ENCODE measurements around the gene AGAP3.

The AGAP3 gene

GRCh38 chr7:151047976-151048815 lies 38.1 kb upstream of the AGAP3 start, which contains the start of gene ASIC3:
TSS of gene ASIC3 (plus strand) at chr7:151048531. CDS start at chr7:151048886, 355 bp downstream.
- H3K4me3 ChIP-seq (ENCODE audit: extremely low read depth, insufficient read depth, low read length, poor library complexity, severe bottlenecking): no peak within 1 kb of the TSS
- no peaks in the 10 kb centered on the region for H3K4me1 ChIP-seq (ENCODE audit: control insufficient read depth, insufficient read depth, low read length, poor library complexity, severe bottlenecking)
- H3K9me3 ChIP-seq (ENCODE audit: control insufficient read depth, low read length): no peaks in the 10 kb centered on the region
- WGBS, 2 experiments (ENCODE audit: insufficient coverage in 2 of 2): 87 to 91% methylated on average over 20 of the region's 22 CpGs
- no peaks in the 10 kb centered on the region for H3K36me3 ChIP-seq (ENCODE audit: control insufficient read depth, insufficient read depth, low read length)
- H3K27ac ChIP-seq (ENCODE audit: low read depth, low read length, severe bottlenecking): no peak within 1 kb of the TSS

DNA sequence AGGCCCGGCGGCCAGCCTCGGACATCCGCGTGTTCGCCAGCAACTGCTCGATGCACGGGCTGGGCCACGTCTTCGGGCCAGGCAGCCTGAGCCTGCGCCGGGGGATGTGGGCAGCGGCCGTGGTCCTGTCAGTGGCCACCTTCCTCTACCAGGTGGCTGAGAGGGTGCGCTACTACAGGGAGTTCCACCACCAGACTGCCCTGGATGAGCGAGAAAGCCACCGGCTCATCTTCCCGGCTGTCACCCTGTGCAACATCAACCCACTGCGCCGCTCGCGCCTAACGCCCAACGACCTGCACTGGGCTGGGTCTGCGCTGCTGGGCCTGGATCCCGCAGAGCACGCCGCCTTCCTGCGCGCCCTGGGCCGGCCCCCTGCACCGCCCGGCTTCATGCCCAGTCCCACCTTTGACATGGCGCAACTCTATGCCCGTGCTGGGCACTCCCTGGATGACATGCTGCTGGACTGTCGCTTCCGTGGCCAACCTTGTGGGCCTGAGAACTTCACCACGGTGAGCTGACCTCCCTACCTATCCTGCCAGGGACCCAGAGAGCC lies 37.3 kb upstream of the AGAP3 start:
- H3K36me3 ChIP-seq (ENCODE audit: control insufficient read depth, insufficient read depth, low read length): peaks cover 3% of the 10 kb centered on the region
- 93 to 94% methylated on average over 34 to 38 of the region's 38 CpGs for WGBS, 2 experiments (ENCODE audit: insufficient coverage in 2 of 2)
- no peaks in the 10 kb centered on the region for H3K4me1 ChIP-seq (ENCODE audit: control insufficient read depth, insufficient read depth, low read length, poor library complexity, severe bottlenecking)
- no peaks in the 10 kb centered on the region for H3K9me3 ChIP-seq (ENCODE audit: control insufficient read depth, low read length)
- no peak overlapping the region for H3K4me3 ChIP-seq (ENCODE audit: extremely low read depth, insufficient read depth, low read length, poor library complexity, severe bottlenecking)
- no peak overlapping the region for H3K27ac ChIP-seq (ENCODE audit: low read depth, low read length, severe bottlenecking)

- 2 to 5% methylated on average over 31 to 35 of the region's 50 CpGs for WGBS, 2 experiments (ENCODE audit: insufficient coverage in 2 of 2)
- no peak overlapping the region for H3K27ac ChIP-seq (ENCODE audit: low read depth, low read length, severe bottlenecking)
- H3K36me3 ChIP-seq (ENCODE audit: control insufficient read depth, insufficient read depth, low read length): peaks cover 7% of the 10 kb centered on the region
- no peaks in the 10 kb centered on the region for H3K9me3 ChIP-seq (ENCODE audit: control insufficient read depth, low read length)
- H3K4me3 ChIP-seq (ENCODE audit: extremely low read depth, insufficient read depth, low read length, poor library complexity, severe bottlenecking): no peak overlapping the region
- no peaks in the 10 kb centered on the region for H3K4me1 ChIP-seq (ENCODE audit: control insufficient read depth, insufficient read depth, low read length, poor library complexity, severe bottlenecking)
Measured at GRCh38 chr7:151051108-151051507, 35.2 kb upstream of the AGAP3 start.

DNA sequence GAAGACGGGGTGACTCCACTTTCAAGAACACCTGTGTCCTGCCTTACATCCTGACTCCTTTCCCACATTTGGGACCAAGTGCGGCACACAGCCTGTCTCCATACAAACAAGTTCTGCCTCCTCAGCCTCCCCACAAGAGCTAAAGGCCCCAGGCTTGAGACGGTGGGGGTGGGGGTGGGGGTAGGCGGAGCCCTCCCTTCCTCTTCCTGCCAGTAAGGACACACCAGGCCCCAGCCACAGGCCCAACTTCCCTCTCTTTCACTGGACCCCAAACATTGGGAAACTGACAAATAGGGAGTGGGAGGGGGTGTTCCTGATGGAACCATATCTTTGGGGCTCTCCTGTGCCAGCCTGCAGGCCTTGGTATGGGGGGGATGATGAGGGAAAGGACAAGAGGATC lies 33.2 kb upstream of the AGAP3 start:
- H3K27ac ChIP-seq (ENCODE audit: low read depth, low read length, severe bottlenecking): no peak overlapping the region
- peaks cover 4% of the 10 kb centered on the region for H3K4me1 ChIP-seq (ENCODE audit: control insufficient read depth, insufficient read depth, low read length, poor library complexity, severe bottlenecking)
- peaks cover 7% of the 10 kb centered on the region for H3K36me3 ChIP-seq (ENCODE audit: control insufficient read depth, insufficient read depth, low read length)
- WGBS, 2 experiments (ENCODE audit: insufficient coverage in 2 of 2): 60 to 100% methylated on average over 1 of the region's 4 CpGs
- H3K9me3 ChIP-seq (ENCODE audit: control insufficient read depth, low read length): no peaks in the 10 kb centered on the region
- H3K4me3 ChIP-seq (ENCODE audit: extremely low read depth, insufficient read depth, low read length, poor library complexity, severe bottlenecking): no peak overlapping the region

DNA sequence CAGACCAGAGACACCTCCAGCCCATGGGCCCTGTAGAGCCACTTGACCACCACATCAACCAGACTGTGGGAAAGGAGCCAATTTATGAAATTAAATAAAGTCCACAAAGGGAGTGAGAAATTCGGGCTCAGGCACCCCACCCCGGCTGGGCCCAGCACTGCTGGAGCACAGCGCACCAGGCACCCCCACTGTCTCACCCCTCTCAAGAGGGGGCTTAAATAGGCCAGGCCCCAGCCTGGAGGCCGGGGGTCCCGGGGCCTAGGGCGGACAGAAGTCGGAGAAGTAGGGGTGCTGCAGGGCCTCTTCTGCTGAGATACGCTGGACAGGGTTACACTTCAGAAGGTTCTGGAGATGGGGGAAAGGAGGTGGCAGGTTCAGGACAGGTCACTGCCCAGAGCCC lies 32.5 kb upstream of the AGAP3 start:
- H3K4me1 ChIP-seq (ENCODE audit: control insufficient read depth, insufficient read depth, low read length, poor library complexity, severe bottlenecking): peaks cover 9% of the 10 kb centered on the region
- no peak overlapping the region for H3K27ac ChIP-seq (ENCODE audit: low read depth, low read length, severe bottlenecking)
- no peak overlapping the region for H3K4me3 ChIP-seq (ENCODE audit: extremely low read depth, insufficient read depth, low read length, poor library complexity, severe bottlenecking)
- 93 to 94% methylated on average over 3 to 8 of the region's 8 CpGs for WGBS, 2 experiments (ENCODE audit: insufficient coverage in 2 of 2)
- no peaks in the 10 kb centered on the region for H3K9me3 ChIP-seq (ENCODE audit: control insufficient read depth, low read length)
- H3K36me3 ChIP-seq (ENCODE audit: control insufficient read depth, insufficient read depth, low read length): peaks cover 7% of the 10 kb centered on the region

DNA sequence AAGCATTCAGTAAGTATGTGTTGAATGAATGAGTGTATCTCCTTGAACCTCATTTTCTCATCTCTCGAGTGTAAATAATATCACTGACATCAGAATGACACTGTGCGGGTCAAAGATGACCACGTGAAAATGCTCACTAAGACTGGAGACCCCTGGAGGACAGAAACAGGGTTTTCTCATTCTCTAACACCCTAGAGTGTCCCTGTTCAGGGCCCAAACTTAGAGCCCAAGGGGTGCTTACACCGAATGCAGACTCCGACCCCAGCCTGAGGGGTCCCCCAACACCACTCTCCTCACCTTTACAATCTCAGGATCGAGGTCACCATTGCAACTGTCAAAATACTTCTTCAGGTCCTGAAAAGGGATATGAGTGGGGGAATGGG lies 30.0 kb upstream of the AGAP3 start:
- no peaks in the 10 kb centered on the region for H3K9me3 ChIP-seq (ENCODE audit: control insufficient read depth, low read length)
- peaks cover 20% of the 10 kb centered on the region for H3K4me1 ChIP-seq (ENCODE audit: control insufficient read depth, insufficient read depth, low read length, poor library complexity, severe bottlenecking)
- 94 to 100% methylated on average over 2 to 4 of the region's 6 CpGs for WGBS, 2 experiments (ENCODE audit: insufficient coverage in 2 of 2)
- no peak overlapping the region for H3K27ac ChIP-seq (ENCODE audit: low read depth, low read length, severe bottlenecking)
- H3K36me3 ChIP-seq (ENCODE audit: control insufficient read depth, insufficient read depth, low read length): peaks cover 7% of the 10 kb centered on the region
- no peak overlapping the region for H3K4me3 ChIP-seq (ENCODE audit: extremely low read depth, insufficient read depth, low read length, poor library complexity, severe bottlenecking)

GRCh38 chr7:151056666-151057505 lies 29.4 kb upstream of the AGAP3 start:
- Histone ChIP-seq H3K36me3 (ENCODE audit: control insufficient read depth, insufficient read depth, low read length) (peaks cover 12% of the 10 kb centered on the region), H3K4me3 (ENCODE audit: extremely low read depth, insufficient read depth, low read length, poor library complexity, severe bottlenecking) (peak overlapping the region; percentile 85), H3K27ac (ENCODE audit: low read depth, low read length, severe bottlenecking) (no peak overlapping the region), H3K9me3 (ENCODE audit: control insufficient read depth, low read length) (no peaks in the 10 kb centered on the region), H3K4me1 (ENCODE audit: control insufficient read depth, insufficient read depth, low read length, poor library complexity, severe bottlenecking) (peaks cover 26% of the 10 kb centered on the region)
- WGBS, 2 experiments (ENCODE audit: insufficient coverage in 2 of 2): 31 to 37% methylated on average over 20 to 29 of the region's 29 CpGs

- WGBS, 2 experiments (ENCODE audit: insufficient coverage in 2 of 2): 0 to 1% methylated on average over 24 to 30 of the region's 30 CpGs
- H3K36me3 ChIP-seq (ENCODE audit: control insufficient read depth, insufficient read depth, low read length): peaks cover 13% of the 10 kb centered on the region
- peaks cover 32% of the 10 kb centered on the region for H3K4me1 ChIP-seq (ENCODE audit: control insufficient read depth, insufficient read depth, low read length, poor library complexity, severe bottlenecking)
- peak within 1 kb of the TSS; percentile 96 for H3K27ac ChIP-seq (ENCODE audit: low read depth, low read length, severe bottlenecking)
- no peaks in the 10 kb centered on the region for H3K9me3 ChIP-seq (ENCODE audit: control insufficient read depth, low read length)
- peak within 1 kb of the TSS; percentile 85 for H3K4me3 ChIP-seq (ENCODE audit: extremely low read depth, insufficient read depth, low read length, poor library complexity, severe bottlenecking)
Measured at GRCh38 chr7:151057506-151057988, 28.7 kb upstream of the AGAP3 start, which contains the start of gene CDK5. TSS of gene CDK5 (minus strand) at chr7:151057897. CDS start at chr7:151057848, 49 bp downstream.

DNA sequence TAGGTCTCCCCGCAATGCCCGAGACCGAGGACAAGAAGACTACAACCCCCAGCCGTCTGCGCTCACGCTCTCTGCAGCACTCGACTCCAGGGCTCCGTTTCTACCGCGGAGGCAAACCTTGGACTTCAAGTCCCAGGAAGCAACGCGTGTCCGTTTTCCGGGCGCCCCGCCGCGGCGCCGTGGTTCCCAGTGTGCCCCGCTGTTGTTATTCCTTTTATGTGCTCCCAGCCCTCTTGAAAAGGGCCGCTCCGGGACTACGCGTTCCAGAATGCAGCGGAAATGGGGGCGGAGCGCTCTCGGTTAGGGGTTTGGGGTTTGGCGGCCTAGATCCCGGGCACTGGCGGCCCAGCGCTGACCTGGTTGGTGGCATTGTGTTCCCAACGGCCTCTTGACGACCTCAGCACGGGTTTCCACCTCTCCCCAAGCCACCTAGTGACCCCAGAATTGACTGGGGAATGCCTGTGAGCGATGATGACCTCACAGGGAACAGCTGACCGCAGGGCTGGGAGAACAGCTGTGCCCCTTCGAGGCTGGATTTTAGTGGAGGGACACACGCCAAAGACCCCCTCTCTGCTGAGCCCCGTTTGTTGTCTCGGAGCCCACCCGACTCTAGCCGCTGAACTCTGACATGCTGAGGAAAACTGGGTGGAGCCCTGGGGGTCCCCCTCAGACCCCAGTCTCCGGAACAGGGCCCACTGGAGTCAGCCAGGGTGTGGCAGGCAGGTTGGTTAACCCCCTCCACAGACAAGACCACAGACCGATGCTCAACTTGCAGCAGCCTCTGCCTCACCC lies 28.1 kb upstream of the AGAP3 start:
- peak overlapping the region; percentile 85 for H3K4me3 ChIP-seq (ENCODE audit: extremely low read depth, insufficient read depth, low read length, poor library complexity, severe bottlenecking)
- H3K36me3 ChIP-seq (ENCODE audit: control insufficient read depth, insufficient read depth, low read length): peaks cover 13% of the 10 kb centered on the region
- WGBS, 2 experiments (ENCODE audit: insufficient coverage in 2 of 2): 5 to 6% methylated on average over 34 to 36 of the region's 46 CpGs
- H3K9me3 ChIP-seq (ENCODE audit: control insufficient read depth, low read length): no peaks in the 10 kb centered on the region
- H3K27ac ChIP-seq (ENCODE audit: low read depth, low read length, severe bottlenecking): peak overlapping the region; percentile 96
- peaks cover 32% of the 10 kb centered on the region for H3K4me1 ChIP-seq (ENCODE audit: control insufficient read depth, insufficient read depth, low read length, poor library complexity, severe bottlenecking)
